Type B pancreatic cell (in vitro differentiated cells): ENCODE data around the gene SMLR1. TPM values are rescaled to one million over a fixed set of nuclear protein-coding genes. Genes with fewer than 3 reads are reported as not detected.

Experiments
- DNase-seq: peaks from one replicate; pipeline ENCODE4 v3.0.0; 2021; ENCODE audit warnings: mixed read lengths; ENCODE audit not compliant: unreplicated experiment; ENCODE audit errors: extremely low spot score
- H3K27ac Mint-ChIP-seq: 2 replicates; pipeline ENCODE4 v1.8.0; 2021; ENCODE audit warnings: mild to moderate bottlenecking, mixed read lengths
- H3K27me3 Mint-ChIP-seq: 2 replicates; pipeline ENCODE4 v1.8.0; 2021; ENCODE audit warnings: mixed read lengths
- H3K36me3 Mint-ChIP-seq: 2 replicates; pipeline ENCODE4 v1.8.0; 2021; ENCODE audit warnings: mixed read lengths
- H3K4me1 Mint-ChIP-seq: one replicate; pipeline ENCODE4 v1.8.0; 2021; ENCODE audit warnings: mixed read lengths; ENCODE audit not compliant: unreplicated experiment
- H3K4me3 Mint-ChIP-seq: 2 replicates; pipeline ENCODE4 v1.8.0; 2021; ENCODE audit warnings: mild to moderate bottlenecking, mixed read lengths
- H3K9me3 Mint-ChIP-seq: 2 replicates; pipeline ENCODE4 v1.8.0; 2021; ENCODE audit warnings: mixed read lengths
- total RNA-seq: library from RNA; stranded (reverse); gene quantifications from 2 replicates; pipeline ENCODE4 v1.2.1, GENCODE V29; 2021; ENCODE audit warnings: low replicate concordance
- TF ChIP-seq, protein P1 (sequence below): fragments of 200-600 bp; sonication (generic); conservative IDR thresholded peaks from 2 replicates; pipeline ENCODE4 v1.5.0; 2021; ENCODE audit warnings: antibody characterized with exemption, mild to moderate bottlenecking

Gene SMLR1
- total RNA-seq, 1 donor from 2014 or later, result 0.53 TPM

DNA sequence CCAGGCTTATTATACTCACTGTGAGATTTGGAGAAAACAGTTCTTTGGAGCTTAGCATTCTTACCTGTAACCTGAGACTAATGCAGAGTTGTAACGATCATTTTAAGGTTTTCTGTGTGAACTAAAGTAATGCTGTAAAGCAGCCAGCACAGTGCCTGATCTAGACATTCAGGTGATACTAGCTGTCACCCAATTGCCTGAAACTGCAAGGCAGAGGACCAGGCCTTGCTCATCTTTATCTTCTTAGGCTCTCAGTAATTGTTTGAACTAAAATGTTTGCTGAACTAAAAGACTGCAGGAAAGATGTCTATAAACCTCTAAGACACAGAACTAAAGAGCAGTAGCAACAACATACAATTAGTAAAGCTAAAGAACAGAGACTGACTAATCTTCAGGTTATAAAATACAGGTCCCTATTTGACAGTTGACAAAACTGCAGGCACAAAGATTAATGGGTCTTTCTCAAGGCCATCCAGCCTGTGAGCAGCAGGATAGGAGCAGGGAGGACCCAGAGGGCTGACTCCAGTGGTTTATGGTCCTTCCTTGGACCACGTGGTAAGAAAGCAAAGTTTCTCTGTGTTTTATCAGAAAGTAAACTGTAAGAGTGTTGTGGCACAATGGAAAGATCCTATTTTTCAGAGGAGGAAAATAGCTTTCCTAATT lies 31.4 kb downstream of the SMLR1 start:
- H3K4me1 Mint-ChIP-seq, result peaks cover 13% of the 10 kb centered on the region
- H3K27ac Mint-ChIP-seq, result peak overlapping the region; percentile 56
- H3K36me3 Mint-ChIP-seq, result peaks cover 7% of the 10 kb centered on the region
- peaks cover 4% of the 10 kb centered on the region for H3K27me3 Mint-ChIP-seq
- no peak for DNase-seq
- peaks cover 7% of the 10 kb centered on the region for H3K9me3 Mint-ChIP-seq
- TF ChIP-seq, protein P1, sequence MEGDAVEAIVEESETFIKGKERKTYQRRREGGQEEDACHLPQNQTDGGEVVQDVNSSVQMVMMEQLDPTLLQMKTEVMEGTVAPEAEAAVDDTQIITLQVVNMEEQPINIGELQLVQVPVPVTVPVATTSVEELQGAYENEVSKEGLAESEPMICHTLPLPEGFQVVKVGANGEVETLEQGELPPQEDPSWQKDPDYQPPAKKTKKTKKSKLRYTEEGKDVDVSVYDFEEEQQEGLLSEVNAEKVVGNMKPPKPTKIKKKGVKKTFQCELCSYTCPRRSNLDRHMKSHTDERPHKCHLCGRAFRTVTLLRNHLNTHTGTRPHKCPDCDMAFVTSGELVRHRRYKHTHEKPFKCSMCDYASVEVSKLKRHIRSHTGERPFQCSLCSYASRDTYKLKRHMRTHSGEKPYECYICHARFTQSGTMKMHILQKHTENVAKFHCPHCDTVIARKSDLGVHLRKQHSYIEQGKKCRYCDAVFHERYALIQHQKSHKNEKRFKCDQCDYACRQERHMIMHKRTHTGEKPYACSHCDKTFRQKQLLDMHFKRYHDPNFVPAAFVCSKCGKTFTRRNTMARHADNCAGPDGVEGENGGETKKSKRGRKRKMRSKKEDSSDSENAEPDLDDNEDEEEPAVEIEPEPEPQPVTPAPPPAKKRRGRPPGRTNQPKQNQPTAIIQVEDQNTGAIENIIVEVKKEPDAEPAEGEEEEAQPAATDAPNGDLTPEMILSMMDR, result no peak
- H3K4me3 Mint-ChIP-seq, result no peak overlapping the region

DNA sequence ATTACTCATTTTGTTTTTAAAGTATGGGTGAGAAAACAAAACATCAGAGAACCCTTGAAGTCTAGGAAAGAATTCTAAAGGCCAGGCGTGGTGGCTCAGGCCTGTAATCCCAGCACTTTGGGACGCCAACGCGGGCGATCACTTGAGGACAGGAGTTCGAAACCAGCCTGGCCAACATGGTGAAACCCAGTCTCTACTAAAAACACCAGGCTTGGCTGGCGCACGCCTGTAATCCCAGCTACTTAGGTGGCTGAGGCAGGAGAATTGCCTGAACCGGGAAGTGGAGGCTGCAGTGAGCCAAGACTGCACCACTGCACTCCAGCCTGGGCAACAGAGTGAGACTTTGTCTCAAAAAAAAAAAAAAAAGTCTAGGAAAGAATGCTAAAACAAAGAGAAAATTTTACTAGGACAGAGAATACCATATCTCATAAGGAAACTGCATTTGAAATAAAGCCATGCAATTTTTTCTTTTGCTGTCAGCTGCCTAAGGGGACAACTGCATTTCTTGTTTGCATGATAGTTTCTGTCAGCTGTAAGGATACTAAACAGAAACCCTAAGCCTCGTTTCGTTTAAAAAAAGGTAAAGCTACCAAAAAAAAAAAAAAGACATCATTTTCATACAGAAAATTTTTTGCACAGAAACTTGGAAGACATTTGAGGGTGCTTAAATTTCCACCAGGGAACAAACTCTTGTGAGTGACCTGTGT lies 32.1 kb downstream of the SMLR1 start:
- Mint-ChIP-seq H3K27ac (peak overlapping the region; percentile 56), H3K4me3 (peak overlapping the region; percentile 0), H3K4me1 (peaks cover 7% of the 10 kb centered on the region), H3K27me3 (peaks cover 4% of the 10 kb centered on the region), H3K36me3 (peaks cover 7% of the 10 kb centered on the region), H3K9me3 (peaks cover 7% of the 10 kb centered on the region)
- no peak for DNase-seq
- TF ChIP-seq, protein P1, result no peak

DNA sequence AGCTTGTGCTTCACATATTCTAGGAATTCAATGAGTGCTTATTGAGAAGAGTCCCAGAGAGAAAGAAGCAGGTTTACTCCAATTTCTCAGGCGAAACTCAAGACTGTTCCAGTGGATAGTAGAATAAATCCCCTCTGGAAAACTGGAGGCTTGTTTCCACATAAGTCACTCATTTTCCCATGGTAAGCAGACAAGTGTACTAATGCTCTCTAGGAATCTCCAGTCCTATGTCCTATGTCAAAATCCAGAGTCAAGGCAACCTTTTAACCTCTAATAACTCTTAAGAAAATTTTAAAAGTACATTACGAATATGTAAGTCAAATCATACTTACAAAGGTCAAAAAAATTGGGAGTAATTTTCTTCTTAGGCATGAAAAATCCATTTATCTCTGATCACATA lies 35.2 kb downstream of the SMLR1 start:
- H3K9me3 Mint-ChIP-seq, result peaks cover 7% of the 10 kb centered on the region
- no peak overlapping the region for H3K4me3 Mint-ChIP-seq
- H3K27ac Mint-ChIP-seq, result no peak overlapping the region
- TF ChIP-seq, protein P1, result no peak
- H3K4me1 Mint-ChIP-seq, result peaks cover 7% of the 10 kb centered on the region
- no peak for DNase-seq
- peaks cover 4% of the 10 kb centered on the region for H3K27me3 Mint-ChIP-seq
- H3K36me3 Mint-ChIP-seq, result peaks cover 7% of the 10 kb centered on the region

DNA sequence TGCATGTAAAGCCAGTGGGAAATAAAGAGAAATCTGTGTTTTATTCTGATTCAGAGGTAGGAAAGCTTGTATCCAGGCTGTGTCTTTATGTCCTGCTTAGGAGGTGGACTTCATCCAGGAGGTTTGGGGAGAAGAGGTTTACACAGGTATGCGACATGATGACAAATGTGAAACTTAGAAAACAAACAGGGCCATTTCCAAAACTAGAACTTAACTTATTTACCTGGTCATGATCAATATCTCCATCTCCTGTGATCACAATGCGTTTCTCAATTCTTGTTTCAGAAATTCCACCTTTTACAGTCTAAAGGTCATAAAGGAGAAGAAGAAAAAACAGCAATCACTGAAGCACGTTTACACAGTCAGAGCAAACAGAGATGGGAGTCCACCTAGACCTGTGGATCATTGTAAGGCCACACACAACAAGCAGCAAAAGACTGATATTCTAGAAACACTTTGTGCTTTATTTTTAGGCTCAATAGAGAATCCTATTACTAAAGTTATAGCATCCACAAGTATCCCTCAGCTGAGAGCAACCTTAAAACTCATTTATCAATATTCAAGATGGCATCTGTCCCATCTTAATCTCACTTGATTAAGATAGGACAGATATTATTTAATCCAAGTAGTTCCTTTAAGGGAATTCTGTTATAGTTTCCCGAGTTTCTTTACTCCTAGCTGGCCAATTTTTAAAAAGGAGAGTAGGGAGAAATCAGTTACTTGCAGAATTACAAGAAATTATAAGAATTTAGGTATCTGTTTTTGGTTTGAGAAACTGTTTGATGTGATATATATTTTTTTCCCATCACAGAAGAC lies 36.4 kb downstream of the SMLR1 start:
- Mint-ChIP-seq H3K36me3 (peaks cover 7% of the 10 kb centered on the region), H3K4me1 (peaks cover 7% of the 10 kb centered on the region), H3K27me3 (peaks cover 4% of the 10 kb centered on the region), H3K9me3 (peaks cover 7% of the 10 kb centered on the region), H3K27ac (peak overlapping the region; percentile 25), H3K4me3 (no peak overlapping the region)
- no peak for DNase-seq
- TF ChIP-seq, protein P1, result no peak

DNA sequence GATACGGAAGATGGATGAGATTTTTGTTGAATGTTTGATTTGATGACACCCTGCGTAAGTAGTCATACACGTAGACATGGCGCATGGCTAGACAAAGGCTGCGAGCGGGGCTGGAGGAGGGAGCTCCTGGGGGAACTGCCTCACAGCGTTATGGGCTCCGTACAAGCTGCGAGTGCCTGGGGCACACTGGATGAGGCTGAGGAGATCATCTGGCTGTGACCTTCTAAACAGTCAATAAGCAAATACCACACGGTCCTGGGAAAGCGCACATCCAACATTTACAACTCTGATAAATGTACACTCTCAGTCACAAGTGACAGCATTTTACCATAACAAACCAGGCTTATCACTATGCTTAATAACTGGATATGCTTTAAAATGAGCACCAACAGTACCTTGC lies 37.1 kb downstream of the SMLR1 start:
- Mint-ChIP-seq H3K36me3 (peaks cover 7% of the 10 kb centered on the region), H3K27ac (no peak overlapping the region), H3K4me1 (peaks cover 12% of the 10 kb centered on the region), H3K4me3 (no peak overlapping the region), H3K9me3 (peaks cover 7% of the 10 kb centered on the region), H3K27me3 (peaks cover 4% of the 10 kb centered on the region)
- no peak for DNase-seq
- TF ChIP-seq, protein P1, result no peak
